ENCODE results near the gene GTF3C6. TPM values are rescaled to one million over a fixed set of nuclear protein-coding genes. Genes with fewer than 3 reads are reported as not detected.
"Not testable (repeated sequence)": the region's sequence is repeated elsewhere in the genome, so short reads cannot be mapped to it uniquely, and the experiment has no call there.

GTF3C6 gene
- total RNA-seq, 1 donor from 2014 or later, result 44.8 TPM

DNA sequence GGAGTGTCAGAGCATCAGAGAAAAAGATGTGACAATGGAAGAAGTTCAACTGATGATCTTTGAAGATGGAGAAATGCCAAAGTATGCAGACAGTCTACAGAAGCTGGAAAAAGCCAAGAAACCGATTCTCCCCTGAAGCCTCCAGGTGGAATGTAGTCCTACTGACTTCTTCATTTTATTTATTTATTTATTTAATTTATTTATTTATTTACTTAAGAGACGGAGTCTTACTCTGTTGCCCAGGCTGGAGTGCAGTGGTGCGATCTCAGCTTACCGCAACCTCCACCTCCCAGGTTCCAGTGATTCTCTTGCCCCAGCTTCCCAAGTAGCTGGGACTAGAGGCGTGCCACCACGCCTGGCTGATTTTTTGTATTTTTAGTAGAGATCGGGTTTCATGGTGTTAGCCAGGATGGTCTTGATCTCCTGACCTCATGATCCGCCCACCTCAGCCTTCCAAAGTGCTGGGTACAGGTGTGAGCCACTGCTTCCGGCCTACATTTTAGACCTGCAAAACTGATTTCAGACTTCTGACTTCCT, 21.1 kb downstream of the GTF3C6 start:
- no peak for DNase-seq

DNA sequence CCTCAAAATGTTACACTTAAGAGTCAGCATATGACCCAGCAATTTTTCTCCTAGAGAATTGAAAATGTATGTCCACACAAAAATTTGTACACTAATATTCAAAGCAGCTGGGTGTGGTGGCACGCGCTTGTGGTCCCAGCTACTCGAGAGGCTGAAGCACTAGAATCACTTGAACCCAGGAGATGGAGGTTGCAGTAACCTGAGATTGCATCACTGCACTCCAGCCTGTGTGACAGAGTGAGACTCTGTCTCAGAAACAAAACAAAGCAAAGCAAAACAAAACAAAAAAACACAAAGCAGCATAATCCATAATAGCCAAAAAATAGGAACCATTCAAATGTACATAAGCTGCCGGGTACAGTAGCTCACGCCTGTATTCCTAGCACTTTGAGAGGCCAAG, 21.7 kb downstream of the GTF3C6 start:
- no peak for DNase-seq

DNA sequence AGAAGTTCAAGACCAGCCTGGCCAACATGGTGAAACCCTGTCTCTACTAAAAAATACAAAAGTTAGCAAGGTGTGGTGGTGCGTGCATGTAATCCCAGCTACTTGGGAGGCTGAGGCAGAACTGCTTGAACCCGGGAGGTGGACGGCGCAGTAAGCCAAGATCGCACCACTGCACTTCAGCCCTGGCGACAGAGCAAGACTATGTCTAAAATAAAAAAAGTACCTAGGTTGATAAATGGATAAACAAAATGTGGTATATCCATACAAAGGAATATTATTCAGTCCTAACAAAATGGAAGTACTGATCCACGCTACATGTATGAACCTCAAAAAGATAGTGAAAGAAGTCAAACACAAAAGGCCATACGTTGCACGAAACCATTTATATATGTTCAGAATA, 22.1 kb downstream of the GTF3C6 start:
- DNase-seq, result no peak

DNA sequence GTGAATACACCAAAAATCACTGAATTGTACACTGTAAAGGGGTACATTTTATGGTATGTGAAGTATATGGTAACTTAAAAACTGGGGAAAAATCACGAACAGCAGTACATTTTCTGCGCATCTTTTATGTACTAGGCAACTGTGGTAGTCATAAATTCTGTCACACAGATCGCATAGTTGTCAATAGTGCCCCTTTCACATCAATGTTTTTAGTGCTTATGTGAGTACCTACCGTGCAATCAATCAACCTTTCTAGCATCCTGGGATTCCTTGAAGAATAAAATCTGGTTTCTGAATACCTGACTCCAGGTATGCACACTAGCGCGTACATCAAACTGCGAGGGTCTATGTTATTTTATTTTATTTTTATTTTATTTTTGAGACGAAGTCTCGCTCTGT, 22.7 kb downstream of the GTF3C6 start:
- no peak for DNase-seq

DNA sequence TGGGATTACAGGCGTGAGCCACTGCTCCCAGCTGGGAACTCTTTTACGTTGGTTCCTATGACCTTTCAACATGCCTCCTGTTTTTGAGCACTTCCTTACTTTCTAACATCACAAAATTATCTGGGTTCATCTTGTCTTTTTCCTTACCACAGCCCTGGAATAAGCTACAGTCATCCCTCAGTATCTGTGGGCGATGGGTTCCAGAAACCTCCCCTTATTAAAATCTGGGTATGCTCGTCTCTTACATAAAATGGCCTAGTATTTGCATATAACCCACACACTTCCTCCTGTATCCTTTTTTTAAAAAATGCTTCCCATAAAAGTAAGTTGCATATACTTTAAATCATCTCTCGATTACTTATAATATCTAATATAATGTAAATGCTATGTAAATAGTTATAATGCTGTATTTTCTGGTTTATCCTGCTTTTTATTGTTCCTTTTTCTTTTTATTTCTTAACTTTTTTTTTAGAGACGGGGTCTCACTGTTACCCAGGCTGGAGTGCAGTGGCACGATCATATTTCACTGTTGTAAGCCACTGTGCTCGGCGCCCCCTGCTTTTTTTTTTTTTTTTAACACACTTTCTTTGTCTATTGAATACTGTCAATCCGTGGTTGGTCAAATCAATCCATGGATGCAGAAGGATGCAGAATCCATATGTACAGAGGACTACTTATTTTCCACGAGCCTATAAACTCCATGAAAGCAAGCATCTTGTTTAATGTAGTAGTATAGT, 32.5 kb downstream of the GTF3C6 start:
- no peak for DNase-seq

DNA sequence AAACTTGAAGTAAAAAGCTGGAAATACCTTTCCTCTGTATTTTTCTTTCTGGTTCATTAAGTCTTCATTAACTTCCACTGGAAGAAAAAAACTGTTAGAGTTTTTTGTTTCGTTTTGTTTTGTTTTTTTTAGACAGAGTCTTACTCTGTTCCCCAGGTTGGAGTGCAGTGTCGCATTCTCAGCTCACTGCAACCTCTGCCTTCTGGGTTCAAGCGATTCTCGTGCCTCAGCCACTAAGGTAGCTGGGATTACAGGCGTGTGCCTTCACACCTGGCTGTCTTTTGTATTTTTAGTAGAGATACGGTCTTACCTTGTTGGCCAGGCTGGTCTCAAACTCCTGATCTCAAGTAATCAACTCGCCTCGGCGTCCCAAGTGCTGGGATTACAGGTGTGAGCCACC, 38.2 kb downstream of the GTF3C6 start:
- no peak for DNase-seq

DNA sequence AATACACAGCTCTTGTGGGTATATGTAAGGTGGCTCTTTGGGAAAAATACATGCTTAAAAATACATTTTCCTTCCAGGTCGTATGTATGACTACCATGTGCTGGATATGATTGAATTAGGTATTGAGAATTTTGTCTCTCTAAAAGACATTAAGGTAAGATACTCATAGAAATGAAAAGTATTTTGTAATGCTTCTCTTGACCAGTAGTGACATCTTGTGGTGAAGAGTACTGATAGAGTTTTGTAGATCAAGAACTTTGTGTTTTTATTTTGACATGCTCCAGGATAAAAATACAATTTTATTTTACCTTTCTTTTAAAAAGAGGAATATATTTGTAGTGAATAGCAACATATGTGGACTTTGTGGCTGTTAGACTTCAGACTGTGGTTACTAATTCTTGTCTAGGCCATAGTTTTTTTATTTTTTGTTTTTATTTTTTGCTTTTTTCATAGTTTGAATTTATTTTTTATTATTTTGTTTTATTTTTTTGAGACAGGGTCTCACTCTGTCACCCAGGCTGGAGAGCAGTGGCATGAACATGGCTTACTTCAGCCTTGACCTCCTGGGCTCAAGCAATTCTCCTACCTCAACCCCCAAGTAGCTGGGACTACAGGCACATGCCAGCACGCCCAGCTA, 41.2 kb downstream of the GTF3C6 start:
- DNase-seq, result no peak

DNA sequence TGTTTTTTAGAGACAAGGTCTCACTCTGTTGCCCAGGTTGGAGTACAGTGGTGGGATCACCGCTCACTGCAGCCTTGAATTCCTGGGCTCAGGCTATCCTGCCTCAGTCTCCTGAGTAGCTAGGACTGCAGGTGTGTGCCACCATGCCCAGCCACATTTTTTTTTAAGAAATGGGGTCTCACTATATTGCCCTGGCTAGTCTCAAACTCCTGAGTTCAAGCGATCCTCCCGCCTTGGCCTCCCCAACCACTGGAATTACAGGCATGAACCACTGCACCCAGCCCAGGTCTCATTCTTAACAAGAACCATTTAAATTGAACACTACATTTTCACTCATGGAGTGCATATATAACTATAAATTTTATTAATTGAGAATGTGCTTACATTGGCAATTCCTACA, 43.8 kb downstream of the GTF3C6 start:
- DNase-seq, result no peak

DNA sequence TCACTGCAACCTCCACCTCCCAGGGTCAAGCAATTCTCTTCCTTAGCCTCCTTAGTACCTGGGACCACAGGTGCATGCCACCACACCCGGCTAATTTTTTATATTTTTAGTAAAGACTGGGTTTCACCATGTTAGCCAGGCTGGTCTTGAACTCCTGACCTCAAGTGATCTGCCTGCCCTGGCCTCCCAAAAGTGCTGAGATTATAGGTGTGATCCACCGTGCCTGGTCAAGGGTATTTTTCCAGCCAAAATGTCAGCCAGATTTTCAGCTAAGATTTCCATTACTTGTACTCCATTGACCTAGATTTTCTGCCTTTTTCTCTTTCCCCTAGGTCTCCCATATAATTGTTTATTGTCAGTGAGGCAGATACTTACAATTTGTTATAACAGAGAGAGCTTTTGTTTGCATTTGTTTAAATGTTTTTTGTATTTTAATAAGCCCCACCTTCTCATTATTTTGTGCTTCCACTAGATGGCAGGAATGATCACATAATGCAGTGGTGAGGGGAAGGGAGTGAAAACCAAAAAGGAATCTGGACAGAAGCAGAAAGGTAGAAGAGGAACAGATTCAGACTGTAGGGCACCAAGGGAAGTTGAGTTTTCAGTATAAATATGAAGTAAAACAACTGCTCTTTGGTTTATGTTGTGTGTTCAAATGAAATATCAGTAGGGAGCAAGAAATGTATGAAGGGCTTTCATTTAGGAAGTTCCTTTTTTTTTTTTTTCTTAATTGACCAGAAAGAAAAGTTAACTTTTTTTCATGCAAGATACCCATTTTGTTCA, 53.0 kb downstream of the GTF3C6 start:
- no peak for DNase-seq

DNA sequence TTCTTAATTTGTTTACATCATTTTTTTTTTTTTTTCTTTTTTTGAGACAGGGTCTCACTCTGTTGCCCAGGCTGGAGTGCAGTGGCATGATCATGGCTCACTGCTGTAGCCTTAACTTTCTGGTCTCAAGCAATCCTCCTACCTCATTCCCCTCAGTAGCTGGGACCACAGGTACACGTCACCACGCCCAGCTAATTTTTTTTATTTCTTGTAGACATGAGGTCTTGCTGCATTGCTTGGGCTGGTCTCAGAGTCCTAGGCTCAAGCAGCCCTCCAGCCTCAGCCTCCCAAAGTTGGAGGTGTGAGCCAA, 53.6 kb downstream of the GTF3C6 start:
- DNase-seq, result no peak

DNA sequence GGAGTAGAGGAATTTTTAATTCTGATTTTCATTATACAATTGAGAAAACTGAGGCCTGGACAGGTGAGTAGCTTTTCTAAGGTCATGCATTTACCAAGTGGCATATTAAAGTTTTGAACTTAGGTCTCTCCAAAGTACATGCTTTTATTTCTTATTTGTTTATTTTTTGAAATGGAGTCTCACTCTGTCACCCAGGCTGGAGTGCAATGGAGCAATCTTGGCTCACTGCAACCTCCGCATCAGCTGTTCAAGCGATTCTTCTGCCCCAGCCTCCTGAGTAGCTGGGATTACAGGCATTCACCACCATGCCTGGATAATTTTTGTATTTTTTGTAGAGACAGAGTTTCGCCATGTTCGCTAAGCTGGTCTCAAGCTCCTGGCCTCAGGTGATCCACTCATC, 54.0 kb downstream of the GTF3C6 start:
- DNase-seq, result not testable (repeated sequence)

DNA sequence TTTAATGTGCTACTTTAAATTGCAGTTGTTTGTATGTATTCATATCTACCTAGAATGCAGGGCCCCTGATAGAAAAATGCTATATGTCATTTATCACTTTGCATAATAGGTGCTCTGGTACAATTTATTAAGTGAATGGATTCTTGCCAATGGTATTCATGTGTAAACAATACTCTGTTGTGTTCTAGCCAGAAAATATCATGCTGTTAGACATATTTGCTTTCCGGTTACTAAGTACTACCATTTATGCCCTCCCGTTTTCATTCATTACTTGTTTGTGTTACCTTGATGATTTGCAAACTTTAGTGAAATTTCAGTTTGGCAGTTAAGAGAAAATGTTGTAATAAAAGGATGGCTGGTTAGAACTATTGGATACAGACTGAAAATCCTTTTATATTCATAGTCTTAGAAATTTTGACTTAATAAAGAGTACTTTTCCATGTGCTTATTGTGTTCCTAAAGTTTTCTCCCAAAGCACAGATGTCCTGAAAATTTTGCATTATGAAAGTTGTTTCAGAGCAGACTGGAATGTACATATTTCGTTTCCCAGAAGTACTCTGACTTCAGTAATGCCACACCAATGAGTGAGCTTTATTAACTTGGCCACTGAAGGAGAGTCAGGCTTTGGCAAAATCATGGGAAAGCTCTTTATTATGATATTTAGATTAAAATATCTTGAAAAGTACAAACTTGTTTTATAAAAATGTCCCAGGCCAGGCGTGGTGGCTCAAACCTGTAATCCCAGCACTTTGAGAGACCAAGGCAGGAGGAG, 54.8 kb downstream of the GTF3C6 start:
- no peak for DNase-seq

DNA sequence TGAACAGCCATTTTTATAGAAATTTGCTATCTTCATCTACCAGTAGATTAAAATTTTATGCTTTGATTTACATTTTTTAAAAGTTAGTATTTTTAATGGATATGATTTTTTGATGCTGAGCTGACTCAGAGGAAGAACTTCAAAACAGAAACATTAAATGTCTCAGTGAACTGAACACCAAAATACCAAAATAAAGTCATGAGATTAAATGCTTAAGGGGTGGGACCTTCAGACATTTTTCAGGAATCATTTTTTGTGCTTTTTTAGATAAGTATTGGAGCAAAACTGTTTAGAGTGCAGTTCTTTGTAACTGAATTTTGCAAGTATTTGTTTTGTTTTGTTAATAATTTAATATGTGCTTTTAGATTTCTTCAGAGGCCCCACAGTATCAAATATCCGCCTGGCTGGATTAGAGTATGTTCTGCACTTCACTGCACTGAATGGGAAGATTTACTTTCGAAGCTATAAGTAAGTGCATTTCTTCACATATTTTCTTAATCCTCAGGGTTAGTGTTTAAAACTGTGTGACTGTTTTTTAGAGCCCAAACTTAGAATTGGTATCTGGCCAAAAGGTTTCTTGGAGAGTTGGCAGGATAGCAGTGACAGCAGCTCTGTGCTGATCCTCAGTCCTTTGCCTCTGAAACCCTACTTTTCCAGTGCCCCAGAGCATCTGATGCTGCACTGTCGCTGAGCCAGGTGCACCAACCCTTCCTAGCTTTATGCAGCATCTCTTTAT, 57.1 kb downstream of the GTF3C6 start:
- no peak for DNase-seq

DNA sequence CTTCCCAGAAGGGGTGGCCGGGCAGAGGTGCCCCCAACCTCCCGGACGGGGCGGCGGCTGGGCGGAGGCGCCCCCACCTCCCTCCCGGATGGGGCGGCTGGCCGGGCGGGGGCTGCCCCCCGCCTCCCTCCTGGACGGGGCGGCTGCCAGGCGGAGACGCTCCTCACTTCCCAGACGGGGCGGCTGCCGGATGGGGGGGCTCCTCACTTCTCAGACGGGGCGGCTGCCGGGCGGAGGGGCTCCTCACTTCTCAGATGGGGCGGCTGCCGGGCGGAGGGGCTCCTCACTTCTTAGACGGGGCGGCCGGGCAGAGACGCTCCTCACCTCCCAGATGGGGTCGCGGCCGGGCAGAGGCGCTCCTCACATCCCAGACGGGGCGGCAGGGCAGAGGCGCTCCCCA, 58.7 kb downstream of the GTF3C6 start:
- not testable (repeated sequence) for DNase-seq

Other genes starting within 250 kb of the GTF3C6 start
- 85.6 TPM for gene CDK19, start 143.2 kb upstream of the GTF3C6 start, total RNA-seq
- gene AMD1, start 83.9 kb upstream of the GTF3C6 start, total RNA-seq, result 118 TPM
- 13.9 TPM for gene RPF2, start 23.3 kb downstream of the GTF3C6 start, total RNA-seq
- gene SLC16A10, start 128.8 kb downstream of the GTF3C6 start, total RNA-seq, result 13.6 TPM